ENCODE results near the gene LRCH4. TPM values are rescaled to one million over a fixed set of nuclear protein-coding genes. Genes with fewer than 3 reads are reported as not detected.

Gene LRCH4
- total and polyA plus RNA-seq, 9 of the 15 experiments (the other 6 are each of a cell fraction or from before 2014, with no cell fraction given) = 0.06 to 63.3 (median 15.0) TPM

DNA sequence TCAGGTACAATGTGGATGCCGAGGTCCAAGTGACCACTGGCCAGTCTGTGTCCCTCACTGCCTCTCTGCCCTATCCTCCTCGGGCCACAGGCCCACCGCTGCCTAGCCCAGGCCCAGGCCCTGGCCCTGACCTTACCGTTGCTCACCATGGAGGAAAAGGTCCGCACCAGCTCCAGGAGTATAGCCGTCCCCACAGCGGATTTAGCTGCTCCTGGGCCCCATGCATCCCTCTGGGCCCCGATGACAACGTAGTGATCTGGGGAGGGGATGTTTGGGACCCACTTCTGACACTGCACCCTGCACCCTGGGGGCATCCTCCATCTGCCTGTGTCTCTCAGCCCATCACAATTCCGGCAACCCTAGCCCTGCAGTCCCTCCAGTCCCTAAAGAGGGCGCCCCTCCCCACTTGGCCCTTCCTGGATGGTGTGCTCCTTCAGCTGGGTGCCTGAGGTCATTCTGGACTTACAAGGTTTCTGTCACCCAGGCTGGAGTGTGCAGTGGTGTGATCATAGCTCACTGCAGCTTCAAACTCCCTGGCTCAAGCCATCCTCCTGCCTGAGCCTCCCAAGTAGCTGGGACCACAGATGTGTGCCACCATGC, 43.3 kb upstream of the LRCH4 start (continued):
- TF ChIP-seq C11orf30 (IDR thresholded peaks at IDR 0.05; ENCODE audit: low read depth) (no peak), ZNF79 (CRISPR knock-in tag; IDR thresholded peaks at IDR 0.05; ENCODE audit: low read depth) (no peak), TFAP4 (CRISPR knock-in tag; IDR thresholded peaks at IDR 0.05; ENCODE audit: borderline replicate concordance) (peak; percentile 96), TCF15 (CRISPR knock-in tag; IDR thresholded peaks at IDR 0.05) (no peak), E2F6 (IDR thresholded peaks at IDR 0.05; ENCODE audit: borderline replicate concordance in 1 of 2, extremely low read depth in 1 of 2, insufficient read depth in 1 of 2, insufficient read length in 1 of 2, low read depth in 1 of 2, low read length in 1 of 2, poor library complexity in 1 of 2, severe bottlenecking in 1 of 2) (no peak), HLTF (IDR thresholded peaks at IDR 0.05) (no peak), KLF1 (tag; IDR thresholded peaks at IDR 0.05) (no peak), KAT8 (IDR thresholded peaks at IDR 0.05; ENCODE audit: low read depth) (no peak), CLOCK (CRISPR knock-in tag; IDR thresholded peaks at IDR 0.05; ENCODE audit: borderline replicate concordance) (no peak), NCOA2 (IDR thresholded peaks at IDR 0.05; ENCODE audit: partially characterized antibody in 2 of 2) (no peak), E2F4 (CRISPR knock-in tag; IDR thresholded peaks at IDR 0.05; ENCODE audit: low read depth) (no peak), SP2 (IDR thresholded peaks at IDR 0.05; ENCODE audit: extremely low read depth, low read depth, low read length, poor library complexity, severe bottlenecking) (no peak)
- TF ChIP-seq, protein P1, sequence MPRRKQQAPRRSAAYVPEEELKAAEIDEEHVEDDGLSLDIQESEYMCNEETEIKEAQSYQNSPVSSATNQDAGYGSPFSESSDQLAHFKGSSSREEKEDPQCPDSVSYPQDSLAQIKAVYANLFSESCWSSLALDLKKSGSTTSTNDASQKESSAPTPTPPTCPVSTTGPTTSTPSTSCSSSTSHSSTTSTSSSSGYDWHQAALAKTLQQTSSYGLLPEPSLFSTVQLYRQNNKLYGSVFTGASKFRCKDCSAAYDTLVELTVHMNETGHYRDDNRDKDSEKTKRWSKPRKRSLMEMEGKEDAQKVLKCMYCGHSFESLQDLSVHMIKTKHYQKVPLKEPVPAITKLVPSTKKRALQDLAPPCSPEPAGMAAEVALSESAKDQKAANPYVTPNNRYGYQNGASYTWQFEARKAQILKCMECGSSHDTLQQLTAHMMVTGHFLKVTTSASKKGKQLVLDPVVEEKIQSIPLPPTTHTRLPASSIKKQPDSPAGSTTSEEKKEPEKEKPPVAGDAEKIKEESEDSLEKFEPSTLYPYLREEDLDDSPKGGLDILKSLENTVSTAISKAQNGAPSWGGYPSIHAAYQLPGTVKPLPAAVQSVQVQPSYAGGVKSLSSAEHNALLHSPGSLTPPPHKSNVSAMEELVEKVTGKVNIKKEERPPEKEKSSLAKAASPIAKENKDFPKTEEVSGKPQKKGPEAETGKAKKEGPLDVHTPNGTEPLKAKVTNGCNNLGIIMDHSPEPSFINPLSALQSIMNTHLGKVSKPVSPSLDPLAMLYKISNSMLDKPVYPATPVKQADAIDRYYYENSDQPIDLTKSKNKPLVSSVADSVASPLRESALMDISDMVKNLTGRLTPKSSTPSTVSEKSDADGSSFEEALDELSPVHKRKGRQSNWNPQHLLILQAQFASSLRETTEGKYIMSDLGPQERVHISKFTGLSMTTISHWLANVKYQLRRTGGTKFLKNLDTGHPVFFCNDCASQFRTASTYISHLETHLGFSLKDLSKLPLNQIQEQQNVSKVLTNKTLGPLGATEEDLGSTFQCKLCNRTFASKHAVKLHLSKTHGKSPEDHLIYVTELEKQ (CRISPR knock-in tag; IDR thresholded peaks at IDR 0.05) = no peak

All from K562 (cell line).